Activated T-cell treated with anti-CD3 and anti-CD28 coated beads for 24 hours (primary cell): ENCODE data around the gene BET1.

Experiments
- DNase-seq: peaks from one replicate; pipeline ENCODE4 v3.0.0-alpha.2; 2020; ENCODE audit warnings: low read depth

BET1 gene

DNA sequence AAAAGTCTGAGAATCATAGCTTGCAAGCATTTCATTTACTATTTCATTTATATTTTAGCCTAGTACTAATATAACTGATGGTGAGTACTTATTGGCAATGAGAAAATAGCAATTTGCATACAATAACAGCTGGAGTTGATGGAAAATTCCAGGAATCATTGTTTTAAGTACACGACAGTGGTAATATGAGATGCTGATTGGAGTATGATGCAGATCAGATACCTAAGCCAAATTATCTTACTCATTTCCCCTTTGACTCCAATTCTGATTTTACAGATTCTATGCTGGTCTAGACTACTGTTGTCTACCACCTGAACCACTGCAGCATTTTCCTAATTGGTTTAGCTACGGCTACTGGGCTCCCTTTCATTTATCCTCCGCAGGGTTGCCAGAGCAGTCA, 45.9 kb downstream of the BET1 start:
- DNase-seq = no peak

DNA sequence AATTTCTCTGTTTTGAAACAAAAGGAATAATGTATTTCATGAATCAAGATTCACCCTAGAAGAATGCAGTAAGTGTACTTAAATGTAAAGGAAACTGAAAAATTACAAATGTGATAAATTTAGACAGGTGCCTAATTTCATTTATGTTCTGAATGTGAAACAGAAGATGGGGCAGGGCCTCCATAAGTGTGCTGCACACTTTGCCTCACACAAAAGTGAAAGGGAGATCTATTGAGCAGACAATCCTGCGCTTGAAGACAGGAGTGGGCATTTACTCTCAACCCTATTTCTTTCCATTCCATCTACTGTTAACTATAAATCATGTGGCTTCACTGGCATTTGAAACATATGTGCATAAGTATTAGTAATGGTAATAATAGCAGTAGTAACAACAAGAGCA, 46.4 kb downstream of the BET1 start:
- no peak for DNase-seq

GRCh38 chr7:93955304-93955703, 48.9 kb downstream of the BET1 start:
- no peak for DNase-seq

DNA sequence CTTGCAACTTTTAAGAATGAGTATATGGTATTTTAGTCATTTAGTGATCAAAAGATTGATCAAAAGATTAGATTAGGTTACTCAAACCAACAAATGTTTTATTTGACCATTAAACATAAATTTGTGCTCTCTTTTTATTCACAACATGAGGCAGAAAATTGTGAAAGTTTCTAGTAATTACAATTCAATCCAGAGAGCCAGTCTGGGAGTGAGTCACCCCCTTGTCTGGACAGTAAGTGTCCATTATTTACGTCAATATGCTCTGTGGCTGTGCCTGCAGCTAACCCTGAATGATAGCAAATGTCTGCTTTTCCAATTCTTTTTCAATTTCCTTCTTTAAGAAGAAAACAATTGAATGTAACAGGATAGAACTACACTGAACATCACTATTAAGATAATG, 54.7 kb downstream of the BET1 start:
- DNase-seq = no peak

- DNase-seq = no peak
Observed at GRCh38 chr7:93948873-93949272, 55.3 kb downstream of the BET1 start.

DNA sequence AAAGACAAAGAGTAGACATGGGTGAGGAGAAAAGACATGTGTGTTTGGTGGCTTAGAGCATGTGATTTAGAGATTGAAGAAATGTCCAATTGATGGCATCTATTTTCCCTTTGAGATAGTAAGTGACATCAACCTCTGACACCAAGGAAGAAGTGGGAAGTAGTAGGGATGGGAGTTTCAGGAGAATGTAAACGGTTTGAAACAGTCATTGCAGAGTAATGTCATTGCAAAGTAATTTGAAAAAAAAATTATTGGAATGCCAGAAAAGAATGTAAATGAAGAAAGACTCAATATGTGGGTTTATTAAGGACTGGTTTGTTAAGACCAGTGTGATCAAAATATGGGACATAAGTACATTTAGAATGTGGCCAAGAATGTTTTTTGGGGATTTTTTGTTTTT, 56.0 kb downstream of the BET1 start:
- DNase-seq = no peak

- no peak for DNase-seq
Observed at GRCh38 chr7:93945756-93946535, 58.2 kb downstream of the BET1 start.

- no peak for DNase-seq
Observed at GRCh38 chr7:93945083-93945482, 59.1 kb downstream of the BET1 start.

- DNase-seq = no peak
Observed at GRCh38 chr7:93944673-93945072, 59.5 kb downstream of the BET1 start.

GRCh38 chr7:93943816-93944540, 60.2 kb downstream of the BET1 start:
- no peak for DNase-seq
